Measurements from ENCODE around the gene CFB. TPM values are rescaled to one million over a fixed set of nuclear protein-coding genes. Genes with fewer than 3 reads are reported as not detected.

The CFB gene
- total and polyA plus RNA-seq, 2 experiments from 2014 or later = 0.66 to 1.3 TPM

DNA sequence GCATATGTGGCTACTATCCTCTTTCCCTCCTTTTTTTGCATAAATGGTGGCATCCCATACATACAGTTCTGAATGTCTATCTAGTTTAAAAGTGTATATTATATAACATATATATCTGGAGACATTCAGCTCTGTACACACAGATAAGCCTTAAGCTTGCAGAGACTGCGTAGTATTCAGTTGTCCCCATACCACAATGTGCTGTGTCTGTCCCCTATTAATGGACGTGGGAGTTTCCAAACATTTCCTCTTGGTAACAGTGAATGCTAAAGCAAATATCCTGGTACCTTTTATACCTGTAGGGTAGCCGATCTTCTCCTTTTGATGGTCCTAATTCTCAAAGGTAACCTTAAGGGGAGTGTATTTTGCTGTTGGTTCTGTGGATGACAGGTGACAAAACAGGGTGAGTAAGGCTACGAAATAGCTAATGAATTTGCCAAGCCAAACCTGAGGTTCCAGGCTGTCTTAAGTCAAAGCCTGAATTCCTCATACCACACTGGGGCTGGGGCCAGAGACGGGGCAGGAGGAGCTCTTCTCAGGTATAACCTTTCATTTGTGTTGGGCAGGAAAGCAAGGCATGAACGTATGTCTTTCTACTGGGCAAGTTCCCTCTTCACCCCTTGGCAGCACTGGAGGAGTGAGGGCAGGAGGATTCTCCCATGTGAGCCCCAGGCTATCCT lies 26.1 kb upstream of the CFB start:
- H3K36me3 ChIP-seq = no peaks in the 10 kb centered on the region
- TF ChIP-seq, protein P1, sequence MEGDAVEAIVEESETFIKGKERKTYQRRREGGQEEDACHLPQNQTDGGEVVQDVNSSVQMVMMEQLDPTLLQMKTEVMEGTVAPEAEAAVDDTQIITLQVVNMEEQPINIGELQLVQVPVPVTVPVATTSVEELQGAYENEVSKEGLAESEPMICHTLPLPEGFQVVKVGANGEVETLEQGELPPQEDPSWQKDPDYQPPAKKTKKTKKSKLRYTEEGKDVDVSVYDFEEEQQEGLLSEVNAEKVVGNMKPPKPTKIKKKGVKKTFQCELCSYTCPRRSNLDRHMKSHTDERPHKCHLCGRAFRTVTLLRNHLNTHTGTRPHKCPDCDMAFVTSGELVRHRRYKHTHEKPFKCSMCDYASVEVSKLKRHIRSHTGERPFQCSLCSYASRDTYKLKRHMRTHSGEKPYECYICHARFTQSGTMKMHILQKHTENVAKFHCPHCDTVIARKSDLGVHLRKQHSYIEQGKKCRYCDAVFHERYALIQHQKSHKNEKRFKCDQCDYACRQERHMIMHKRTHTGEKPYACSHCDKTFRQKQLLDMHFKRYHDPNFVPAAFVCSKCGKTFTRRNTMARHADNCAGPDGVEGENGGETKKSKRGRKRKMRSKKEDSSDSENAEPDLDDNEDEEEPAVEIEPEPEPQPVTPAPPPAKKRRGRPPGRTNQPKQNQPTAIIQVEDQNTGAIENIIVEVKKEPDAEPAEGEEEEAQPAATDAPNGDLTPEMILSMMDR (IDR thresholded peaks at IDR 0.05; ENCODE audit: low read depth, low read length) = no peak
- no peak for DNase-seq (ENCODE audit: low read depth in 1 of 2, low spot score in 1 of 2)
- H3K9me3 ChIP-seq (ENCODE audit: low read depth) = no peaks in the 10 kb centered on the region
- no peak overlapping the region for H3K27ac ChIP-seq
- no peaks in the 10 kb centered on the region for H3K27me3 ChIP-seq
- H3K4me1 ChIP-seq (ENCODE audit: low read depth) = no peaks in the 10 kb centered on the region
- H3K4me3 ChIP-seq = no peak overlapping the region

DNA sequence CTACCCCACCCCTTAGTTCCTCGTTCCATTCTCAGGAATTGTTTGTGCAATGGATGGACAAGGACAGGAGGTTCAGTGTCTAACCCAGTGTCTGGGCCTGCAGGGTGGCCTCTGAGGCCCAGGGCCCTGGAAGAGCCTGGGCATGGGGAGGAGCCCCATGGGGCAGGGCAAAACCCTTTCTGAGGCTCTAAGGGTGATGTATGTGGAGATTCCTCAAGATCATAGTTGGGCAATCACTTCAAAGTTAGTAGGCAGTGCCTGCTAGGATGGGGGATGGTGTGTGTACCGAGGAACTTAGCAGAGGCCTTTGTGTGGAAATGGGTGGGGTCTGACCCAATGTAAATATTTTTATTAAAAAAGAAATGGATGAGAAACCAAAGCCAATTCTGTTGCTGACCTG lies 25.1 kb upstream of the CFB start:
- no peaks in the 10 kb centered on the region for H3K36me3 ChIP-seq
- no peaks in the 10 kb centered on the region for H3K4me1 ChIP-seq (ENCODE audit: low read depth)
- no peaks in the 10 kb centered on the region for H3K9me3 ChIP-seq (ENCODE audit: low read depth)
- DNase-seq (ENCODE audit: low read depth in 1 of 2, low spot score in 1 of 2) = peak in 1 of 2 donors; percentile 16
- H3K27ac ChIP-seq = no peak overlapping the region
- no peaks in the 10 kb centered on the region for H3K27me3 ChIP-seq
- TF ChIP-seq, protein P1 (IDR thresholded peaks at IDR 0.05; ENCODE audit: low read depth, low read length) = no peak
- no peak overlapping the region for H3K4me3 ChIP-seq

DNA sequence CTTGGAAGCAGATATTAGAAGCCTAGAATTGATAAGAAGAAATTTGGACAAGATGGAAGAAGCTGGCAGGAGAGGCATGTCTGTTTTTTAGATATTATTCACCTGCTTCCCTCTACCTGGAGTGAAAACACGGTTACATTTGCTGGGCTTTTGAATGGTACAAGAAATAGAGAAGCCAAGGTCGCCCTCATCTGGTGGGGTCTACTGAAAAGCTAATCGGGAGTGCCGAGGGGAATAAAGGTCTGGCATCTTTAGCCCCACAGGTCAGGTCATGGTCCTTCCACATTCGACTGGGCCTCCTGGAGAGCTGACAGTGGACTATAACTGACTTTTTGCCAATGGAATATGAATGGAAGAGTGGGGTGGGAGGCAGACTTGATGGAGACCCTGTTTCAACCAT lies 23.0 kb upstream of the CFB start:
- no peak overlapping the region for H3K4me3 ChIP-seq
- no peaks in the 10 kb centered on the region for H3K4me1 ChIP-seq (ENCODE audit: low read depth)
- H3K27me3 ChIP-seq = no peaks in the 10 kb centered on the region
- DNase-seq (ENCODE audit: low read depth in 1 of 2, low spot score in 1 of 2) = peak in 1 of 2 donors; percentile 18
- no peaks in the 10 kb centered on the region for H3K36me3 ChIP-seq
- H3K9me3 ChIP-seq (ENCODE audit: low read depth) = no peaks in the 10 kb centered on the region
- TF ChIP-seq, protein P1 (IDR thresholded peaks at IDR 0.05; ENCODE audit: low read depth, low read length) = peak; percentile 26
- H3K27ac ChIP-seq = no peak overlapping the region

DNA sequence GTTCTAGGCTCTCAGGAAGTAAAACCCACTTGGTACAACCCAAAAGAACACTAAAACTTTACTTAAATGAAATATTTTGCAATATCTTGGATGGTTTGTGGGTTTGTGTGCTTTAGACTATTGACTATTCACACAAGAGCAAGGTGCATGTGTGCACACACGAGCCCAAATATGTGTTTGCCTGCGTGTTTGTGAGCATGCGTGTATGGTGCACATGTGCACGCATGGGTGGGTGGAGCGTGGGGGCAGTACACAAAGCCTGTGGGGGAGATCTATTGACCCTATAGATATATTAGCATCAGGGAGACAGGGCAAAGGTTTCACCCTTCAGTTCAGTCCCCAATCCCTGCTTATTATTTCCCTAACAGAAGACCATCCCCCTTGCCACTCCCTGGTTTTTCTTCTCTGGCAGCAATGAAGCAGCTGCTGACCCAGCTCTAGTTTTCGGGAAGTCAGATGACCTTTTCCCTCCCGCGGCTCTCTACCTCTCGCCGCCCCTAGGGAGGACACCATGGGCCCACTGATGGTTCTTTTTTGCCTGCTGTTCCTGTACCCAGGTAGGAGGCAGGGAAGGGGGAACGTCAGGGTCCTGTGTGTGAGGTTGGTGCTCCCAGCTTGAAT lies 18.5 kb upstream of the CFB start, which contains the start of gene C2:
Gene C2, plus strand, starts transcription at position 476 of the 621 bp plus-strand sequence. Its CDS starts 36 bp downstream, at position 512.
- TF ChIP-seq, protein P1 (IDR thresholded peaks at IDR 0.05; ENCODE audit: low read depth, low read length) = no peak
- DNase-seq (ENCODE audit: low read depth in 1 of 2, low spot score in 1 of 2) = no peak
- Histone ChIP-seq H3K9me3 (ENCODE audit: low read depth) (no peaks in the 10 kb centered on the region), H3K27ac (no peak within 1 kb of the TSS), H3K36me3 (no peaks in the 10 kb centered on the region), H3K4me3 (no peak within 1 kb of the TSS), H3K27me3 (no peaks in the 10 kb centered on the region), H3K4me1 (ENCODE audit: low read depth) (no peaks in the 10 kb centered on the region)

DNA sequence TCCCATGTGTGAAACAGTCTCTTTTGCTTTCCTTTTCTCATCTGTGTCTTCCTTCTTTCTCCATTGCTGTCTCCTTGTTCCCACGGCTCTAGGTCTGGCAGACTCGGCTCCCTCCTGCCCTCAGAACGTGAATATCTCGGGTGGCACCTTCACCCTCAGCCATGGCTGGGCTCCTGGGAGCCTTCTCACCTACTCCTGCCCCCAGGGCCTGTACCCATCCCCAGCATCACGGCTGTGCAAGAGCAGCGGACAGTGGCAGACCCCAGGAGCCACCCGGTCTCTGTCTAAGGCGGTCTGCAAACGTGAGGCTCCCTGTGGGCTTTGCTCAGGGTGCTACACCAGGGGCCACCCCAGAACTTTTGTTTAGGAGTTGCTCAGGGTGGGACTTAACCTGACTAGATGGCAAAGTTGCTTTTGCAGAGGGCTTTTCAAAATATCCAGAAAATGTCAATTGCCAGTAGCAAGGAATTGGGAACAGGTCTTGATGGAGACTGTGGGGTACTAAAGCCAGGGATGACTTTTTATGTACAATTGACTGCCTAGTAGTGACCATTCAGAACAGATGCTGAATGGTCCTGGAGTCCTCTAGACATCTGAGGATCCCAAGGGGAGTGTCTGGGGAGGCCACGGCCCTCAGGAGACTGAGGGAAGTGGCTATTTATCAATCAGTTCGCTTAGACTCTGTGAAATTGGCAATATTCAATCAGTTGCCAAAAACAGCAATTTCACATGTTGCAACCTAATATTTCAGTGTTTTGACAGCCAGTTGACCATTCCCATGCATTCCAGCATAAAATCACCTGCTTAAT lies 17.8 kb upstream of the CFB start:
- no peaks in the 10 kb centered on the region for H3K4me1 ChIP-seq (ENCODE audit: low read depth)
- H3K36me3 ChIP-seq = no peaks in the 10 kb centered on the region
- DNase-seq (ENCODE audit: low read depth in 1 of 2, low spot score in 1 of 2) = no peak
- no peak overlapping the region for H3K27ac ChIP-seq
- H3K27me3 ChIP-seq = no peaks in the 10 kb centered on the region
- H3K4me3 ChIP-seq = no peak overlapping the region
- no peaks in the 10 kb centered on the region for H3K9me3 ChIP-seq (ENCODE audit: low read depth)
- TF ChIP-seq, protein P1 (IDR thresholded peaks at IDR 0.05; ENCODE audit: low read depth, low read length) = no peak
